ENCODE measurements around the gene FOXJ3.

The FOXJ3 gene

DNA sequence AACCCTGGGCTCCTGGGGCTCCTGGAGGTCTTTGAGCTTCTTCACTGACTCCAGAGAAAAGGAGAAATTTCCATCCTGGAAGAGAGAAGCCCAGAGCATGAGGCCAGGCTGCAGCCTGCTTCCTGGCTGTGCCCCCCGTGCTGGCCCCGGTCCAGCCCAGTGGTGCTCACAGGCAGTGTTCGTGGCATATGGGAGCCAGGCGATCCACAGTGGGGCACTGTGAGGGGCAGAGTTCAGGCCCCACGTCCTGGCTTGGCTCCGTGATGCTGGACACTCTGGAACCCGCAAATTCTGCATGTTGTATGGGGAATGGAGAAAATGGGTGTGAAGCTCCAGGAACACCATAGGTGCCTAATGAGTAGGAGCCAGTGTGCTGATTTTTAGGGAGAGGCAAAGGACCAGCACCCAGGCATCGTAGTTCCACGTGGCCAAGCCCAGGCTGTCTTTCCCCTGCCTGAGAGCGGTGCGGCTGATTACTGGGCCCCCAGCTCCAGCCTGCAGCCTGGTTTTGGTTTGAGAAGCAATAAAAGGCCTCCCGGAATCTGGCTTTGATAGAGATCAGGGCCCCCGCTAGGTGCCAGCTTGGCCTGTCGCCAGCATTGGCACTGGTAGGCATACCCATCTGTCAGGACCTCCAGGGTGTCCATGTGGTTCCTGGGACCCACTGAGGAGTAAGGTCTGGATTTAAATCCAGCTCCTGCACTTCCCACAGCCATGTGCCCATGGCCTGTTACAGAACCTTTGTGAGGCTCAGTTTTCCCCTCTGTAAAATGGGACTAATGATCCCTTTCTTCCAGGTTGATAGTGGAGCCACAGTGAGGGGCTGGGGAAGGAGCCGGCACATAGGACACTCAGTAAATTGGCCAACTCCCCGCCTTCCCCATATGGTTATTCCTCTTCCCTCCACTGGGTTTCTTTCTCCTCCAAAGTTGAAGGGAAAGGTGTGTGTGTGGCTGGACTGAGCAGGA lies 171.2 kb downstream of the FOXJ3 start:
- H3K27me3 ChIP-seq (ENCODE audit: low read depth, low read length) = no peaks in the 10 kb centered on the region
- no peaks in the 10 kb centered on the region for H3K4me1 ChIP-seq (ENCODE audit: control insufficient read depth in 1 of 2, insufficient read depth in 2 of 2, low read length in 2 of 2)
- no peak overlapping the region for H3K4me3 ChIP-seq (ENCODE audit: low read depth in 1 of 2, low read length in 2 of 2)
- peaks cover 7 to 11% of the 10 kb centered on the region in 2 donors for H3K9me3 ChIP-seq (ENCODE audit: control insufficient read depth in 1 of 2, low read length in 2 of 2)
- no peak overlapping the region for H3K27ac ChIP-seq (ENCODE audit: low read length)
- H3K36me3 ChIP-seq (ENCODE audit: control insufficient read depth in 1 of 2, insufficient read depth in 2 of 2, low read length in 2 of 2) = no peaks in the 10 kb centered on the region

GRCh38 chr1:42163114-42163513 lies 171.9 kb downstream of the FOXJ3 start:
- Histone ChIP-seq H3K27me3 (ENCODE audit: low read depth, low read length) (no peaks in the 10 kb centered on the region), H3K36me3 (ENCODE audit: control insufficient read depth in 1 of 2, insufficient read depth in 2 of 2, low read length in 2 of 2) (no peaks in the 10 kb centered on the region), H3K9me3 (ENCODE audit: control insufficient read depth in 1 of 2, low read length in 2 of 2) (peaks cover 7 to 11% of the 10 kb centered on the region in 2 donors), H3K4me1 (ENCODE audit: control insufficient read depth in 1 of 2, insufficient read depth in 2 of 2, low read length in 2 of 2) (no peaks in the 10 kb centered on the region), H3K27ac (ENCODE audit: low read length) (no peak overlapping the region), H3K4me3 (ENCODE audit: low read depth in 1 of 2, low read length in 2 of 2) (no peak overlapping the region)

GRCh38 chr1:42162181-42162580 lies 172.9 kb downstream of the FOXJ3 start:
- H3K9me3 ChIP-seq (ENCODE audit: control insufficient read depth in 1 of 2, low read length in 2 of 2) = peaks cover 7 to 11% of the 10 kb centered on the region in 2 donors
- no peak overlapping the region for H3K4me3 ChIP-seq (ENCODE audit: low read depth in 1 of 2, low read length in 2 of 2)
- no peaks in the 10 kb centered on the region for H3K27me3 ChIP-seq (ENCODE audit: low read depth, low read length)
- H3K27ac ChIP-seq (ENCODE audit: low read length) = no peak overlapping the region
- H3K4me1 ChIP-seq (ENCODE audit: control insufficient read depth in 1 of 2, insufficient read depth in 2 of 2, low read length in 2 of 2) = no peaks in the 10 kb centered on the region
- H3K36me3 ChIP-seq (ENCODE audit: control insufficient read depth in 1 of 2, insufficient read depth in 2 of 2, low read length in 2 of 2) = no peaks in the 10 kb centered on the region

- Histone ChIP-seq H3K36me3 (ENCODE audit: control insufficient read depth in 1 of 2, insufficient read depth in 2 of 2, low read length in 2 of 2) (no peaks in the 10 kb centered on the region), H3K27ac (ENCODE audit: low read length) (no peak overlapping the region), H3K4me1 (ENCODE audit: control insufficient read depth in 1 of 2, insufficient read depth in 2 of 2, low read length in 2 of 2) (no peaks in the 10 kb centered on the region), H3K27me3 (ENCODE audit: low read depth, low read length) (no peaks in the 10 kb centered on the region), H3K4me3 (ENCODE audit: low read depth in 1 of 2, low read length in 2 of 2) (no peak overlapping the region), H3K9me3 (ENCODE audit: control insufficient read depth in 1 of 2, low read length in 2 of 2) (peaks cover 7 to 11% of the 10 kb centered on the region in 2 donors)
These were observed 176.8 kb downstream of the FOXJ3 start for GRCh38 chr1:42158189-42158588.

DNA sequence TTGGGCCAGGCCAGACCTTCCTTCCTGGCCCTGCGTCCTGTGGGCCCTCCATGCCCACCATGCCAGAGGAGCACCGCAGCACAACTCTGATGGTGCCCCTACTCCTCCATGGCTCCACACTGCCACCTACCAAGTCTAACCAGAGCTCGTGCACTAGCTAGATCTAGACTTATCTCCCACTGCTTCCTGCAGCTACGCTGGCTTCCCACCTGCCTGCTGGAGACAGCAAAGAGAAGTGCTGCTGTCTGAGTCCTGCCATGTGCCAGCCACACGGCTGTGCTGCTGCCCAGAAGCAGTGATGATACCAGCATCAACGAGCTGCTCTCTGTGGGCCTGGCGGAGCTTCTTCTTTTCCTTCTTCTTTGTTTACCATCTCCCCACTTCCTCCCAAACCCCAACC lies 177.4 kb downstream of the FOXJ3 start:
- Histone ChIP-seq H3K4me3 (ENCODE audit: low read depth in 1 of 2, low read length in 2 of 2) (no peak overlapping the region), H3K9me3 (ENCODE audit: control insufficient read depth in 1 of 2, low read length in 2 of 2) (peaks cover 7 to 11% of the 10 kb centered on the region in 2 donors), H3K36me3 (ENCODE audit: control insufficient read depth in 1 of 2, insufficient read depth in 2 of 2, low read length in 2 of 2) (no peaks in the 10 kb centered on the region), H3K27ac (ENCODE audit: low read length) (no peak overlapping the region), H3K4me1 (ENCODE audit: control insufficient read depth in 1 of 2, insufficient read depth in 2 of 2, low read length in 2 of 2) (no peaks in the 10 kb centered on the region), H3K27me3 (ENCODE audit: low read depth, low read length) (no peaks in the 10 kb centered on the region)

DNA sequence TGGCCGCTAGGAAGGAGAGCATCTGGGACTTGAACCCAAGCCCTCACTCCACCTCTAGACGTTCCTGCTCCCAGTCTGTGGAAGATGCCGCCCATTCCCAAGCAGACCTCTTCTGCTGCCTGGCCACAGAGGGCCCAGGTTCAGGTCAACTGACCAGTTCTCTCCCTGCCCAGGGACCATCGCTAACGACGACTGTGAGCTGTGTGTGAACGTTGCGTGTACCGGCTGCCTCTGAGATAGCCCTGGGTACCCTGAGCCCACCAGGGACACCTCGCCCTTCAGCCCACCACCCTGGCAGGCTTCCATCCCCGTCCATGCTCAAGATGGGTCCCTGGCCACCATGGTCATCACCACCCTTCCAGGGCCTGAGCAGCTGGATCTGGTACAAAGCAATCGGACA lies 179.7 kb downstream of the FOXJ3 start:
- Histone ChIP-seq H3K9me3 (ENCODE audit: control insufficient read depth in 1 of 2, low read length in 2 of 2) (peaks cover 0 to 3% of the 10 kb centered on the region in 2 donors), H3K27me3 (ENCODE audit: low read depth, low read length) (no peaks in the 10 kb centered on the region), H3K27ac (ENCODE audit: low read length) (no peak overlapping the region), H3K4me1 (ENCODE audit: control insufficient read depth in 1 of 2, insufficient read depth in 2 of 2, low read length in 2 of 2) (no peaks in the 10 kb centered on the region), H3K4me3 (ENCODE audit: low read depth in 1 of 2, low read length in 2 of 2) (no peak overlapping the region), H3K36me3 (ENCODE audit: control insufficient read depth in 1 of 2, insufficient read depth in 2 of 2, low read length in 2 of 2) (no peaks in the 10 kb centered on the region)

- Histone ChIP-seq H3K27me3 (ENCODE audit: low read depth, low read length) (no peaks in the 10 kb centered on the region), H3K36me3 (ENCODE audit: control insufficient read depth in 1 of 2, insufficient read depth in 2 of 2, low read length in 2 of 2) (no peaks in the 10 kb centered on the region), H3K9me3 (ENCODE audit: control insufficient read depth in 1 of 2, low read length in 2 of 2) (no peaks in the 10 kb centered on the region), H3K4me1 (ENCODE audit: control insufficient read depth in 1 of 2, insufficient read depth in 2 of 2, low read length in 2 of 2) (no peaks in the 10 kb centered on the region), H3K27ac (ENCODE audit: low read length) (no peak overlapping the region), H3K4me3 (ENCODE audit: low read depth in 1 of 2, low read length in 2 of 2) (no peak overlapping the region)
These were observed 180.3 kb downstream of the FOXJ3 start for GRCh38 chr1:42154685-42155084.

DNA sequence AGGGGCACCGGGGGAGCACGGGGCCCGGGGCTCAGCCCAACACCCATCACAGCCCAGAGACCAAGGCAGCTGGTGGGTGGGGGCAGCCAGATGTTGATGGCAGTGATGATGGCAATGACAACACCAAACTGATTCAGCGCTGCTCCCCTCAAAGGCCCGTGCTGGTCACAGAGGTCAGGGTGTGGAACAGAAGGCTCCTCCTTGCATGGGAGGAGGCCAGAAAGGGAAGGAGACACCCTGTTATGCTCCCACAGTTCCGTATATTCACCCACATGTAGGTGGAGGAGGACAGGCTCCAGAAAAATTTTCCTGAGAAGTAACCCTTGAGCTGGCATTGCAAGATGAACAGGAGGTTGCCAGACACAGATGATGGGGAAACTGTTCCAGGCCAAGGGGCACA lies 181.4 kb downstream of the FOXJ3 start:
- H3K27me3 ChIP-seq (ENCODE audit: low read depth, low read length) = no peaks in the 10 kb centered on the region
- H3K27ac ChIP-seq (ENCODE audit: low read length) = no peak overlapping the region
- H3K4me3 ChIP-seq (ENCODE audit: low read depth in 1 of 2, low read length in 2 of 2) = no peak overlapping the region
- H3K4me1 ChIP-seq (ENCODE audit: control insufficient read depth in 1 of 2, insufficient read depth in 2 of 2, low read length in 2 of 2) = no peaks in the 10 kb centered on the region
- H3K36me3 ChIP-seq (ENCODE audit: control insufficient read depth in 1 of 2, insufficient read depth in 2 of 2, low read length in 2 of 2) = no peaks in the 10 kb centered on the region
- H3K9me3 ChIP-seq (ENCODE audit: control insufficient read depth in 1 of 2, low read length in 2 of 2) = no peaks in the 10 kb centered on the region

DNA sequence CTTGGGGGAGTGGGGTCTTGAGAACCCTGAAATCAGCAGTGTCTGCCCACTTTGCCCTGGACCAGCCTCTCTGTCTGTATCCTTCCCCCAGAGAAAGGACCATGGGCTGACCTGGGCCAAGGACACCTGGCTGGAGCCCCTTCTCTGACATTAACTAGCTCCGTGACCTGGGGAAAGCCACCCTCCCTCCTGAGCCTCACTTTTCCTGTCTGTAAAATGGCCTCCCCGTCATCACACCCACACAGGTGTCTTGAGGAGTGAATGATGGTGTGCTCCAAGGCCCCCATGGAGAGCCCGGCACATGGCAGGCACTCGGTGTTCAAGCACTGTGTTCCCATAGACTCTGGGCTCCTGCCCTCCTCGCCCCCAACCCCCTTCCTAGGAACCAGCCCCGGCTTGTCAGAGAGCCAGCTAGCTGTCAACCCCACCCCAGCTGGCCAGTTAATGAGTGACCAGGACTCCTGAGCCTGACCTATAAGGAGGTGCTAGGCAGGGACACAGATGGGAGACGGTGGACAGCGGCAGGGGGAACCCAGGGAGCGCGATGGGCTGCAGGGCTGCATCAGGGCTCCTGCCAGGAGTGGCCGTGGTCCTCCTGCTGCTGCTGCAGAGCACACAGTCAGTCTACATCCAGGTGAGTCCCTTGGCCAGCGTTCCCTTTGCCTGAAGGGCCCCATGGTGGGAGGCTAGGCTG lies 182.0 kb downstream of the FOXJ3 start, which contains the start of gene GUCA2B:
Gene GUCA2B (plus strand): TSS at position 504 of the 694 bp plus-strand sequence. CDS start 41 bp downstream, at position 545.
- no peaks in the 10 kb centered on the region for H3K4me1 ChIP-seq (ENCODE audit: control insufficient read depth in 1 of 2, insufficient read depth in 2 of 2, low read length in 2 of 2)
- H3K4me3 ChIP-seq (ENCODE audit: low read depth in 1 of 2, low read length in 2 of 2) = no peak within 1 kb of the TSS
- no peaks in the 10 kb centered on the region for H3K36me3 ChIP-seq (ENCODE audit: control insufficient read depth in 1 of 2, insufficient read depth in 2 of 2, low read length in 2 of 2)
- H3K27me3 ChIP-seq (ENCODE audit: low read depth, low read length) = no peaks in the 10 kb centered on the region
- no peaks in the 10 kb centered on the region for H3K9me3 ChIP-seq (ENCODE audit: control insufficient read depth in 1 of 2, low read length in 2 of 2)
- no peak within 1 kb of the TSS for H3K27ac ChIP-seq (ENCODE audit: low read length)

DNA sequence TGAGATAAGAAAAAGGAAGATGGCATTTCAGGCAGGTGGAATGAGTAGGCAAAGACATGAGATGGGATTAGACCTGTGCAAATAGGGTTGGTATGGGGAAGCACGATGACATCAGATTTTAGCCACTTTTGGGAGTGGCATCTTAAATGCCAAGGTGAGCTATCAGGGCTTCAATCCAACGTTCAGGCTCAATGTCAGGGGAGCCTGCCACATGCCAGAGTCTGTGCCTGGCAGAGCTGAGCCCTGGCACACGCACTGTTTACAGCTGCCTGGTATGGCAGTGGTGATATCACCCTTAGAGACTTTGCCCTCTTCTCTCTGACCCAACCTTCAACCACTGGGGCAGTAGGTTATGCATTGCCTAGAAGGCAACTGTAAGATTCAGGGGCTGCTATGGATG lies 182.9 kb downstream of the FOXJ3 start:
- no peaks in the 10 kb centered on the region for H3K36me3 ChIP-seq (ENCODE audit: control insufficient read depth in 1 of 2, insufficient read depth in 2 of 2, low read length in 2 of 2)
- H3K4me3 ChIP-seq (ENCODE audit: low read depth in 1 of 2, low read length in 2 of 2) = no peak overlapping the region
- H3K27me3 ChIP-seq (ENCODE audit: low read depth, low read length) = peaks cover 3% of the 10 kb centered on the region
- H3K27ac ChIP-seq (ENCODE audit: low read length) = no peak overlapping the region
- peaks cover 0 to under 1% of the 10 kb centered on the region in 2 donors for H3K4me1 ChIP-seq (ENCODE audit: control insufficient read depth in 1 of 2, insufficient read depth in 2 of 2, low read length in 2 of 2)
- H3K9me3 ChIP-seq (ENCODE audit: control insufficient read depth in 1 of 2, low read length in 2 of 2) = no peaks in the 10 kb centered on the region

GRCh38 chr1:42150651-42151050 lies 184.4 kb downstream of the FOXJ3 start:
- Histone ChIP-seq H3K27me3 (ENCODE audit: low read depth, low read length) (peaks cover 14% of the 10 kb centered on the region), H3K27ac (ENCODE audit: low read length) (no peak overlapping the region), H3K4me1 (ENCODE audit: control insufficient read depth in 1 of 2, insufficient read depth in 2 of 2, low read length in 2 of 2) (peaks cover 0 to 7% of the 10 kb centered on the region in 2 donors), H3K4me3 (ENCODE audit: low read depth in 1 of 2, low read length in 2 of 2) (no peak overlapping the region), H3K9me3 (ENCODE audit: control insufficient read depth in 1 of 2, low read length in 2 of 2) (no peaks in the 10 kb centered on the region), H3K36me3 (ENCODE audit: control insufficient read depth in 1 of 2, insufficient read depth in 2 of 2, low read length in 2 of 2) (no peaks in the 10 kb centered on the region)

Data from muscle layer of duodenum (tissue), 2 donors.